Keratinocyte (primary cell): ENCODE results near the gene CCDC54.

Experiments
- EZH2 ChIP-seq: IDR thresholded peaks from one replicate; pipeline ENCODE4 v1.6.1; 2012; ENCODE audit warnings: inconsistent platforms, mild to moderate bottlenecking, low read length, moderate library complexity
- TF ChIP-seq, protein P1 (sequence below), 3 experiments: IDR thresholded peaks in 1 of 3; conservative IDR thresholded peaks in 1 of 3; optimal IDR thresholded peaks in 1 of 3; 2 replicates in 2 of 3; 3 replicates in 1 of 3; pipeline versions ENCODE3 to v1.5.1; 2011; ENCODE audit warnings: low read length in 3 of 3, mild to moderate bottlenecking in 3 of 3, moderate library complexity in 2 of 3, control low read depth in 1 of 3, inconsistent platforms in 1 of 3; ENCODE audit not compliant: insufficient read depth in 2 of 3; ENCODE audit errors: extremely low read depth in 1 of 3

GRCh38 chr3:107408513-107408912 is 31.3 kb downstream of the CCDC54 start:
- TF ChIP-seq EZH2: no peak
- TF ChIP-seq, protein P1, sequence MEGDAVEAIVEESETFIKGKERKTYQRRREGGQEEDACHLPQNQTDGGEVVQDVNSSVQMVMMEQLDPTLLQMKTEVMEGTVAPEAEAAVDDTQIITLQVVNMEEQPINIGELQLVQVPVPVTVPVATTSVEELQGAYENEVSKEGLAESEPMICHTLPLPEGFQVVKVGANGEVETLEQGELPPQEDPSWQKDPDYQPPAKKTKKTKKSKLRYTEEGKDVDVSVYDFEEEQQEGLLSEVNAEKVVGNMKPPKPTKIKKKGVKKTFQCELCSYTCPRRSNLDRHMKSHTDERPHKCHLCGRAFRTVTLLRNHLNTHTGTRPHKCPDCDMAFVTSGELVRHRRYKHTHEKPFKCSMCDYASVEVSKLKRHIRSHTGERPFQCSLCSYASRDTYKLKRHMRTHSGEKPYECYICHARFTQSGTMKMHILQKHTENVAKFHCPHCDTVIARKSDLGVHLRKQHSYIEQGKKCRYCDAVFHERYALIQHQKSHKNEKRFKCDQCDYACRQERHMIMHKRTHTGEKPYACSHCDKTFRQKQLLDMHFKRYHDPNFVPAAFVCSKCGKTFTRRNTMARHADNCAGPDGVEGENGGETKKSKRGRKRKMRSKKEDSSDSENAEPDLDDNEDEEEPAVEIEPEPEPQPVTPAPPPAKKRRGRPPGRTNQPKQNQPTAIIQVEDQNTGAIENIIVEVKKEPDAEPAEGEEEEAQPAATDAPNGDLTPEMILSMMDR (optimal IDR thresholded peaks at IDR 0.05 in 1 of 3, IDR thresholded peaks at IDR 0.05 in 1 of 3, conservative IDR thresholded peaks at IDR 0.05 in 1 of 3; ENCODE audit: extremely low read depth in 1 of 3, insufficient read depth in 2 of 3, low read length in 3 of 3): no peak
